Subcutaneous abdominal adipose tissue (tissue), 5 donors: ENCODE measurements around the gene SGTA.

ENCODE experiments used
- H3K27ac ChIP-seq: one replicate; pipeline ENCODE4 v1.7.0; 2013; ENCODE audit warnings: low read depth, mild to moderate bottlenecking, inconsistent platforms, low read length, moderate library complexity
- H3K27me3 ChIP-seq, 5 donors: one replicate each; pipeline ENCODE4 v1.7.0; 2013; ENCODE audit warnings: low read length in 5 of 5, inconsistent platforms in 1 of 5; ENCODE audit not compliant: control insufficient read depth in 5 of 5, insufficient read depth in 4 of 5
- H3K36me3 ChIP-seq, 5 donors: one replicate each; pipeline ENCODE4 v1.7.0; 2013; ENCODE audit warnings: low read length in 5 of 5; ENCODE audit not compliant: control insufficient read depth in 5 of 5, insufficient read depth in 5 of 5
- H3K4me1 ChIP-seq, 5 donors: one replicate each; pipeline ENCODE4 v1.7.0; 2013; ENCODE audit warnings: low read length in 5 of 5, mild to moderate bottlenecking in 3 of 5, moderate library complexity in 1 of 5; ENCODE audit not compliant: control insufficient read depth in 5 of 5, insufficient read depth in 5 of 5
- H3K4me3 ChIP-seq, 5 donors: one replicate each; pipeline ENCODE4 v1.7.0; 2013; ENCODE audit warnings: low read length in 5 of 5, low read depth in 1 of 5
- H3K9ac ChIP-seq, 5 donors: one replicate each; pipeline ENCODE4 v1.7.0; 2013; ENCODE audit warnings: low read length in 5 of 5, mild to moderate bottlenecking in 4 of 5, moderate library complexity in 3 of 5
- H3K9me3 ChIP-seq, 5 donors: one replicate each; pipeline ENCODE4 v1.7.0; 2013; ENCODE audit warnings: low read length in 5 of 5; ENCODE audit not compliant: control insufficient read depth in 5 of 5
- donor health status: healthy.
- donor health status: healthy.
- donor health status: healthy.
- donor health status: healthy.
- donor health status: healthy.

Gene SGTA

DNA sequence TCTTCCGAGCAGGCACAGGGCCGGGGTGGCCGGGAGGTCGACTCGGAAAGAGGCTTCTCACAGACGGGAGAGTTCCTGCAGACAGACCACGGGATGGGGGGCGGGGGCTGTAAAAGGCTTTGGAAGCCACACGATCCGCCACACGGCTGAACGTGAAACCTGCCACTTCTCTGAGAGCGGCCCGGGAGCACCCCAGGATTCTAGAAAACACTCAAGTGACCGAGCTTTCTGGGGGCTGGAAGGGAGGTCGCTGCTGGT, 27.7 kb downstream of the SGTA start:
- peaks cover 0 to 65% (median 53%) of the 10 kb centered on the region in 5 donors for H3K36me3 ChIP-seq
- no peaks in the 10 kb centered on the region for H3K4me1 ChIP-seq
- no peak overlapping the region for H3K27ac ChIP-seq
- H3K4me3 ChIP-seq, result no peak overlapping the region
- no peak overlapping the region for H3K9ac ChIP-seq
- no peaks in the 10 kb centered on the region for H3K9me3 ChIP-seq
- H3K27me3 ChIP-seq, result no peaks in the 10 kb centered on the region

DNA sequence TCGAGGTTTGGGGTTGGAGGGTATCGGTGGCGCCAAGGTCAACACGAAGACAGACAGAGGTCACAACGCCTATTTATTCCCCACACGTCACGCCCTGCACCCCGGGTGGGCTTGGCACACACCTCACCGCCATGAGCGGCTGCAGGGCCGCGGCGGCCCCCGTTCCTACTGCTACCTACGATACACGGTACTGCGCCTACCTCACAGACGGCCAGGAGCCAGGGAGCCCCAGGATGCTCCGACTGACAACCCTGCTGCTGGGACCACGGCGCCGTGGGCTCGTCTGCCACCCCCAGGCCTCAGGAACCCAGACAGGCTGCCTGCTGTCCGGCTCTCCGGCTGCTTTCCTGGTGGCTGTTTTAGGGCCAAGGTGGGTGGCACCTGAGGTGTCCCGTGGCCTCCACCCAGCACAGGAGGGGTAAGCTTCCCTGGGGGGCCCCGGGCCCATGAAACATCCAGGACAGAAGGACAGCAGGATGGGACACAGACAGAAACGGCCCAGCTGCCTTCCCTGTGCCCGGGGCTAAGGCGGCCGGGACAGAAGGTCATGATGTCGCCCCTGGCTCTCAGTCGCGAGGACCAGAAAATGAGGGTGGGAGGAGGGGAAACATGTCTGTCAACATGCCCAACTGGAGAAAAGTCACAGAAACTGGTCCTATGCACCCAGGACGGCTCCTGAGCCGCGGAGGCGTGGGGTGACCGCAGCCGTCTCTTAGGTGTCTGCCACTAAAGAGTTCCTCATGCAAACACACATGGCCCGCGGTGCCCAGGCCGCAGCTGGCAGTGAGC, 28.2 kb downstream of the SGTA start:
- Histone ChIP-seq H3K27ac (no peak overlapping the region), H3K9me3 (no peaks in the 10 kb centered on the region), H3K27me3 (no peaks in the 10 kb centered on the region), H3K36me3 (peaks cover 0 to 62% (median 50%) of the 10 kb centered on the region in 5 donors), H3K4me3 (no peak overlapping the region), H3K4me1 (no peaks in the 10 kb centered on the region), H3K9ac (no peak overlapping the region)

DNA sequence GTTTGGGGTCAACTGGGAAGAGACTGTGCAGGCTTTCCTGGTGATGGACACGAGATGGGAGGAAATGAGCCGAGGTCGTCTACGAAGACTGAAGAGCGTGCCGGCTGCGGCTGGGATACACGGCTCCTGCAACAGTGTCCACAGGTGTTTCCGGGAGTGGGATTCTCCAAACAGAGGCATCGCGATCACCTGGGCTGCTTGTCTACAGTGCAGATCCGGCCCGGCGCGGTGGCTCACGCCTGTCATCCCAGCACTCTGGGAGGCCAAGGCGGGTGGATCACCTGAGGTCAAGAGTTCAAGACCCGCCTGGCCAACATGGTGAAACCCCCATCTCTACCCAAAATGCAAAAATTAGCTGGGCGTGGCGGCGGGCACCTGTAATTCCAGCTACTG, 31.6 kb downstream of the SGTA start:
- H3K9me3 ChIP-seq, result no peaks in the 10 kb centered on the region
- H3K27ac ChIP-seq, result no peak overlapping the region
- no peak overlapping the region for H3K9ac ChIP-seq

DNA sequence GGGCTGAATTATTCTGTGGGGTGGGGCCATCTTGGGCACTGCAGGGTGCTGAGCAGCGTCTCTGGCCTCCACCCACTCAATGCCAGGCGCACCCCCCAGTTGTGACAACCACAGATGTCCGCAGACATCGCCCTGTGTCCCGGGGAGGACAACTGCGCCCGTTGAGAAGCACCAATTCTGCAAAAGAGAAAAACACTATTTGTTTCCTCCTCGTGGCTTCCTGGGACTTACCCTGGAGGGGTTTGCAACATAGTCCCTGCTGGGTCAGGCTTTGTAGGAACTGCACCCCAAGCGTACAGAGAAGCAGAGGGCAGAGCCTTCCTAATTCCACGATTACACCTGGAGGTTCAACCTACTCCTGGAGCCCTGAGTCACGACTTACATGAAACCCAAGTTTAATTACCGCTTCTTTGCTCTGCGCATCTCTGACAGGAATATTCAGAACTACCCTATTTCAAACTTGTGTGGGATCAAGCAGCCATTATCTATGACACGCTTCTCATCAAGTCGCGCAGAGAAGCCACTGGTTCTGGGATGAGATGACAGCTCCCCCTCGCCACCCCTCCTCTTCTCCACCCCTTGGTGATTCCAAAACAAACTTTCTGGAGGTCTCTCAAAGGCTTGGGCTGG, 32.1 kb downstream of the SGTA start:
- H3K4me1 ChIP-seq, result peaks cover 0 to 3% (median 2%) of the 10 kb centered on the region in 5 donors
- H3K36me3 ChIP-seq, result peaks cover 0 to 25% (median 19%) of the 10 kb centered on the region in 5 donors
- no peak overlapping the region for H3K4me3 ChIP-seq
- no peak overlapping the region for H3K27ac ChIP-seq
- no peaks in the 10 kb centered on the region for H3K9me3 ChIP-seq
- peaks cover 0 to 3% (median 0%) of the 10 kb centered on the region in 5 donors for H3K27me3 ChIP-seq
- H3K9ac ChIP-seq, result no peak overlapping the region

More for the DNA sequence above, 31.6 kb downstream of the SGTA start:
- no peak overlapping the region for H3K4me3 ChIP-seq
- peaks cover 0 to 3% (median 0%) of the 10 kb centered on the region in 5 donors for H3K27me3 ChIP-seq
- peaks cover 0 to 3% (median 2%) of the 10 kb centered on the region in 5 donors for H3K4me1 ChIP-seq
- H3K36me3 ChIP-seq, result peaks cover 0 to 29% (median 21%) of the 10 kb centered on the region in 5 donors

DNA sequence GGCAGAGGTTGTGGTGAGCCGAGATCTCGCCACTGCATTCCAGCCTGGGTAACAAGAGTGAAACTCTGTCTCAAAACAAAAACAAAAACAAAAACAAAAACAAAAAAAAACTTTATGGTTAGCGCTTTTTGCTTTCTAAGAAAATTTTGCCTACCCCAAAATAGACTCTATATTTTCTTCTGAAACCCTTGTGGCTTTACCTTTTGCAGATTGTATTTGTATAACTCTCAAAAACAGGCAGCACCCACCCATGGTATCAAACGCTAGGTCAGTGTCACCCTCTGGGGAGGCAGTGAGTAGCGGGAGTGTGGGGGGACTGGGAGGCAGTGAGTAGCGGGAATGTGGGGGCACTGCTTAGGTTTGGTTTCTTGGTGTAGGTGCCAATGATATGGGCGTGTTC, 35.7 kb downstream of the SGTA start:
- Histone ChIP-seq H3K9me3 (no peaks in the 10 kb centered on the region), H3K9ac (no peak overlapping the region), H3K27ac (no peak overlapping the region), H3K4me1 (peaks cover 0 to 3% (median 2%) of the 10 kb centered on the region in 5 donors), H3K27me3 (peaks cover 0 to 3% (median 0%) of the 10 kb centered on the region in 5 donors), H3K4me3 (no peak overlapping the region), H3K36me3 (no peaks in the 10 kb centered on the region)

DNA sequence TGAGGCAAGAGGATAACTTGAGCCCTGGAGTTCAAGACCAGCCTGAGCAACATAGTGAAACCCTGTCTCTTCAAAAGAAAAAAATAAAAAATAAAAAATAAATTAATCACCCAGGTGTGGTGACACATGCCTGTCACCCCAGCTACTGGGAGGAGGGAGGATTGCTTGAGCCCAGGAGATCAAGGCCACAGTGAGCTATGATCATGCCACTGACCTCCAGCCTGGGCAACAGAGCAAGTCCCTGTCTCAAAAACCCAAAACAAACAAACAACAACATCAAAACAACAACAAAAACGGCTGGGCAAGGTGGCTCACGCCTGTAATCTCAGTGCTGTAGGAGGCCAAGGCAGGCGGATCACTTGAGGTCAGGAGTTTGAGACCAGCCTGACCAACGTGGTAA, 39.0 kb downstream of the SGTA start:
- H3K27ac ChIP-seq, result no peak overlapping the region
- no peaks in the 10 kb centered on the region for H3K36me3 ChIP-seq
- H3K4me1 ChIP-seq, result peaks cover 2 to 10% (median 7%) of the 10 kb centered on the region in 5 donors
- H3K9ac ChIP-seq, result no peak overlapping the region
- H3K4me3 ChIP-seq, result no peak overlapping the region
- H3K27me3 ChIP-seq, result peaks cover 0 to 6% (median 3%) of the 10 kb centered on the region in 5 donors
- no peaks in the 10 kb centered on the region for H3K9me3 ChIP-seq

DNA sequence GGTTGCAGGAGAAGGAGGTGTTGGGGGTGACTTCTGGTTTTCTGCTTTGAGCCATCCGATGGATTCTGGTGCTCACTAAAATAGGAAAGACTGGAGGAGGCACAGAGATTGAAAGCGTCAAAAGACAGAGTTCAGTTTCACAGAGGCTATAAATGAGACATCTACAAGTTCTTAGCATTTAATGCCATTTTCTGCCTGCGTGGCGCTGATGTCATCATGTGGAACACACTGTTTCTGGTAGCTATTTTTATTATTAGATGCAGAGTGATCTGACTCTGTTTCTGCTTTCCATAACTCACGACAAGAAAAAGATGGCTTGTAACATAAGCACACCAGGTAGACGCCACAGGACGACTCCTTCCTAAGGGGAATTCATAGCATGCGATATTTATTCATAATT, 40.0 kb downstream of the SGTA start:
- no peak overlapping the region for H3K27ac ChIP-seq
- H3K9me3 ChIP-seq, result no peaks in the 10 kb centered on the region

DNA sequence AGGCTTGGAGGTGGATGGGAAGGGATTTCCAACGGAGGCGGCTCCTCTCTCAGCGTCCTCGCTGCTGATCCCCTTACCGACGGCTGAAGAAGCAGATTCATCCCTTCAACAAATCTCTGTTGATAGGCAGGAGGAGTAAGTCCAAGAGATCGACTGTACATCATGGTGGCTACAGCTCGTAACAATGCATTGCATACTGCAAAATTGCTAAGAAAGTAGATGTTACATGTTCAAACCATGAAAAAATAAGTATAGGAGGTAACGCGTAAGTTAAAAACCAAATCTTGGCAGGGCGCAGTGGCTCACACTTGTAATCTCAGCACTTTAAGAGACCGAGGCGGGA, 42.8 kb downstream of the SGTA start:
- H3K4me3 ChIP-seq, result peak overlapping the region in 2 of 5 donors; percentile 22 to 91
- no peak overlapping the region for H3K9ac ChIP-seq
- H3K9me3 ChIP-seq, result peaks cover 0 to 5% (median 0%) of the 10 kb centered on the region in 5 donors
- peaks cover 3 to 17% (median 13%) of the 10 kb centered on the region in 5 donors for H3K4me1 ChIP-seq
- peaks cover 0 to 3% (median 3%) of the 10 kb centered on the region in 5 donors for H3K27me3 ChIP-seq
- peaks cover 0 to 18% (median 17%) of the 10 kb centered on the region in 5 donors for H3K36me3 ChIP-seq
- no peak overlapping the region for H3K27ac ChIP-seq

More for the DNA sequence above, 40.0 kb downstream of the SGTA start:
- no peak overlapping the region for H3K9ac ChIP-seq
- H3K4me1 ChIP-seq, result peaks cover 3 to 16% (median 13%) of the 10 kb centered on the region in 5 donors
- H3K36me3 ChIP-seq, result no peaks in the 10 kb centered on the region
- peaks cover 0 to 3% (median 3%) of the 10 kb centered on the region in 5 donors for H3K27me3 ChIP-seq
- no peak overlapping the region for H3K4me3 ChIP-seq

DNA sequence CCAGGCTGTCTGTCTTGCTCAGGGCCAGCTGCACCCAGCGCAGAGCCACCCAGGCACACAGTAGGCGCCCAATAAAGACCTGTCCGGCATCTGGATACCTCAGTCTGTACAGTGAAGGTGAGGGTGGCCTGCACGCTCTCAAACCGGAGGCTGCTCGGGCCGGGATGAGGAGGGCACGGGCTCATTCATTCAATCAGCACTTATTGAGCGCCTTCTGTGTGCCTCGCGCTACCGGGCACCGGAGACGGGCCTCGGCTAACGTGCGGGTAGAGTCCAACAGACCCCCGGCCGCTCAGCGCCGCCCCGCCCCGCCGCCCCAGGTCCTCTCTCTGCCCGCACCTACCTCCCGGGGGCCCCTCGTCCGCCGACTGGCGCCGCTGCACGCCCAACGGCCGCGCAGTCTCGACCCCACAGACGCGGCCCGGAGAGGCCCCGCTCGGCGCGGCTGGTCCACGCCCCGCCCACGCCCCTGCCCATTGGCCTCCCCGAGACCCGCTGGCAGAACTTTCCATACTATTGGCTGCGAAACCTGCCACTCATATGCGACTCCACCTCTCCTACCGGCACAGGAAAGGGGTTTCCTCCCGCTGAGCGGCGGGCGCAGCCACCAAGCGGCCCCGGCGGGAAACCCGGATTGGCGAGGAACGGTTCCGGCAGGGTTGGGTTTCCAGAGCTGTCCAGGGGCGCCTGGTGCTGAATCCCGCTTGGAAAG, 43.3 kb downstream of the SGTA start, which contains the start of gene SLC39A3:
Gene SLC39A3, minus strand, starts transcription at position 416 of the 712 bp plus-strand sequence. CDS start 2,760 bp downstream, outside the sequence.
- H3K9ac ChIP-seq, result peak within 1 kb of the TSS; percentile 48 to 90 (median 85)
- H3K4me3 ChIP-seq, result peak within 1 kb of the TSS; percentile 74 to 98 (median 91)
- no peak within 1 kb of the TSS for H3K27ac ChIP-seq
- peaks cover 3 to 18% (median 14%) of the 10 kb centered on the region in 5 donors for H3K4me1 ChIP-seq
- H3K27me3 ChIP-seq, result peaks cover 0 to 3% (median 3%) of the 10 kb centered on the region in 5 donors
- peaks cover 0 to 23% (median 22%) of the 10 kb centered on the region in 5 donors for H3K36me3 ChIP-seq
- peaks cover 0 to 5% (median 0%) of the 10 kb centered on the region in 5 donors for H3K9me3 ChIP-seq
